ENCODE results near the gene KNDC1. TPM values are rescaled to one million over a fixed set of nuclear protein-coding genes. Genes with fewer than 3 reads are reported as not detected.

KNDC1 gene
- total RNA-seq, 4 donors from 2014 or later: 0.42 to 1.7 (median 0.95) TPM

DNA sequence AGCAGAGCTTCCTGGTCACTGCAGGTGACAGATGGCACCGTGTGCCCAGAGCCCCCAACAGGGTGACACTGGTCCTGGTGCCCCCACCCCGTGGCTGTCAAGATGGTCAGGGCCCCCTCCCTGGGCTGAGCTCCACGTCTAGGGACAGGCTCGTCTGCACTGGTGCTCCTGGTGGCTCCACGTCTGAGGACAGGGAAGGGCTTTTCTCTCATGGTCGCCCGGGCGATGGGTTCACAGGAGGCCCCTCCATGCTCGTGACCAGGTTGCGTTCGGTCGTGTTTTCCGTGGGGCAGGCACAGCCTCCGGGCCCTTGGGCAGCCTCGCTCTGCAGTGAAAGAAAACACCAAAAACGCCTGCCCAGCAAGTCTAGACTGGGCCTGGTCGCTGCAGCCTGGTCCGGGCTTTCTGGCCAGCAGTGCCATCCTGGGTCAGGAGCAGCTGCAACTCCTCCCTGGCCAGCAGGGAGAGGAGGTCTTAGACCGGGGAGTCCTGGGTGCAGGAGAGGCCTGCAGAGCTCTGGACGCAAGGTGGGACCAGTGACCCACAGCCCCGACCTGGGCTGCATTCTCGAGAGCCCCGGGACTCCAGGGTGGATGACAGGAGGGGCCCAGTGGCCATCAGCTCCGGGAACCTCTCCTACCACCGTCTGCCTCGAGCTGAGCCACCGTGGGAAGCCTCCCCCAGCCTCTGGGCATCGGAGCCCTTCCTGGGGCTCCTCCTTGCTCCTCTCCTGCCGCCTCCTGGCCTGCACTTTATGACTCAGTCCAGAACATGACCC, 42.1 kb downstream of the KNDC1 start:
- Histone ChIP-seq H3K4me1 (no peaks in the 10 kb centered on the region), H3K9me3 (no peaks in the 10 kb centered on the region), H3K27me3 (peaks cover 0 to 30% (median 0%) of the 10 kb centered on the region in 4 donors), H3K27ac (replicated peaks in 1 of 4) (no peak overlapping the region), H3K36me3 (no peaks in the 10 kb centered on the region), H3K4me3 (no peak overlapping the region)
- no peak for DNase-seq (ENCODE audit: extremely low spot score)
- TF ChIP-seq POLR2A (IDR thresholded peaks at IDR 0.05; ENCODE audit: low read depth) (no peak), POLR2AphosphoS5 (IDR thresholded peaks at IDR 0.05) (no peak), EP300 (IDR thresholded peaks at IDR 0.05) (no peak)
- TF ChIP-seq, protein P1, sequence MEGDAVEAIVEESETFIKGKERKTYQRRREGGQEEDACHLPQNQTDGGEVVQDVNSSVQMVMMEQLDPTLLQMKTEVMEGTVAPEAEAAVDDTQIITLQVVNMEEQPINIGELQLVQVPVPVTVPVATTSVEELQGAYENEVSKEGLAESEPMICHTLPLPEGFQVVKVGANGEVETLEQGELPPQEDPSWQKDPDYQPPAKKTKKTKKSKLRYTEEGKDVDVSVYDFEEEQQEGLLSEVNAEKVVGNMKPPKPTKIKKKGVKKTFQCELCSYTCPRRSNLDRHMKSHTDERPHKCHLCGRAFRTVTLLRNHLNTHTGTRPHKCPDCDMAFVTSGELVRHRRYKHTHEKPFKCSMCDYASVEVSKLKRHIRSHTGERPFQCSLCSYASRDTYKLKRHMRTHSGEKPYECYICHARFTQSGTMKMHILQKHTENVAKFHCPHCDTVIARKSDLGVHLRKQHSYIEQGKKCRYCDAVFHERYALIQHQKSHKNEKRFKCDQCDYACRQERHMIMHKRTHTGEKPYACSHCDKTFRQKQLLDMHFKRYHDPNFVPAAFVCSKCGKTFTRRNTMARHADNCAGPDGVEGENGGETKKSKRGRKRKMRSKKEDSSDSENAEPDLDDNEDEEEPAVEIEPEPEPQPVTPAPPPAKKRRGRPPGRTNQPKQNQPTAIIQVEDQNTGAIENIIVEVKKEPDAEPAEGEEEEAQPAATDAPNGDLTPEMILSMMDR (IDR thresholded peaks at IDR 0.05): no peak
- intact Hi-C loops (cut with DNase I): no loop called here
- 79% methylated on average over 10 of the region's 29 CpGs for WGBS

DNA sequence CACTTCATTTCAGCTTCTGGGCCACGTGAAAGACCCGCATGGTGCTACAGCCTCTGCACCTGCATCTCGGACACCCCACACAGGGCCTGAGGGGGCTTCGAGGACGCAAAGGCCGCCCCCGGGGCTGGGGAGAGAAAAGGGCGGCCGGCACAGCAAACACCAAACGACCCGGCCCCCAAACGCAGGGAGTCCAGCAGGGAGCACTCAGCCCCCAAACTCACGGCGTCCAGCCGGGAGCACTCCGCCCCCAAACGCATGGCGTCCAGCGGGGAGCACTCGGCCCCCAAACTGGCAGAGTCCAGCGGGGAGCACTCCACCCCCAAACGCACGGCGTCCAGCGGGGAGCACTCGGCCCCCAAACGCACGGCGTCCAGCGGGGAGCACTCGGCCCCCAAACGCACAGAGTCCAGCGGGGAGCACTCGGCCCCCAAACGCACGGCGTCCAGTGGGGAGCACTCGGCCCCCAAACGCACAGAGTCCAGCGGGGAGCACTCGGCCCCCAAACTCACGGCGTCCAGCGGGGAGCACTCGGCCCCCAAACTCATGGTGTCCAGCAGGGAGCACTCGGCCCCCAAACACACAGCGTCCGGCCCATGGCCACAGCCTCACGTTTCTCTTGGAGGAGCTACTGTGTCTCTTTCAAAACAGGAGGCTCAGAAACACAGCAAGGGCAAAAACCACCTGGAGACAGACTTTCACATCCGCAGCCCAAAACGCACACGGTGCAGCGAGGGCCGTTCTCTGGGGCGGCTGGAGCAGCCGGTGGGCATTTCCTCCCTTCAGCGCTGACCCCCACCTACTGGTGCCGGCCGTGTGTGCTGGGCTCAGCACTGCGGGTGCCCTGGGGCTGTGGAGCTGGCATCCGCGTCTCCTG, 43.0 kb downstream of the KNDC1 start:
- no peak for DNase-seq (ENCODE audit: extremely low spot score)
- Histone ChIP-seq H3K27ac (replicated peaks in 1 of 4) (no peak overlapping the region), H3K36me3 (no peaks in the 10 kb centered on the region), H3K27me3 (peaks cover 0 to 28% (median 0%) of the 10 kb centered on the region in 4 donors), H3K4me3 (no peak overlapping the region), H3K9me3 (no peaks in the 10 kb centered on the region), H3K4me1 (no peaks in the 10 kb centered on the region)
- WGBS: 86% methylated on average over 59 of the region's 62 CpGs
- TF ChIP-seq POLR2A (IDR thresholded peaks at IDR 0.05; ENCODE audit: low read depth): no peak
- no peak for TF ChIP-seq POLR2AphosphoS5 (IDR thresholded peaks at IDR 0.05)
- TF ChIP-seq EP300 (IDR thresholded peaks at IDR 0.05): no peak
- TF ChIP-seq, protein P1 (IDR thresholded peaks at IDR 0.05): no peak
- intact Hi-C loops (cut with DNase I): no loop called here

DNA sequence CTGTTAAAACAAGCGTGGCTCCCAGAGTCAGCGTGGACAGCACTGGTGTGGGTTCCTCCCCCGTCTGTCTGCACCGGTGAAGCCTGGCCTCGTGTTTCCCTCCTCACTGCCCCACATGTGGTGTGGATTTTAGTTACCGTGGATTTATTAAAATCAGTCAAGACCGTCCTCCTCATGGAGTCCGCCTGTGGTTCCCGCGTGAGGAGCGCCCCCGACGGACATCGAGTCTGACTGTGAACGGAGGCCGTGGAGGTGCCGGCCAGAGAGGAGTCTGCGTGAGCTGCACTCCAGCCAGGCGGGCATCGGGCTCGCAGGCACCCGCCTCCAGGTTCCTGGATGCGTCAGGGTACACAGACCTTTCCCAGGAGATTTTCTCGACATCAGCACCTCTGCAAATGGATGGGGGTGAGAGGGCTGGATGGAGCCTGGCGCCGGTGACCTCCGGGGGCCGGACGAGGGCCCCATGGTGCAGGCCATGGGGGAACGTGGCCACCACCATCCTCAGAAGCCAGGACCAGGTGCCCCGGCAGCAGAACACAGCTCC, 43.7 kb downstream of the KNDC1 start:
- Histone ChIP-seq H3K4me3 (no peak overlapping the region), H3K9me3 (no peaks in the 10 kb centered on the region), H3K36me3 (no peaks in the 10 kb centered on the region), H3K4me1 (no peaks in the 10 kb centered on the region), H3K27me3 (peaks cover 0 to 21% (median 0%) of the 10 kb centered on the region in 4 donors), H3K27ac (replicated peaks in 1 of 4) (no peak overlapping the region)
- intact Hi-C loops (cut with DNase I): no loop called here
- DNase-seq (ENCODE audit: extremely low spot score): no peak
- TF ChIP-seq, protein P1 (IDR thresholded peaks at IDR 0.05): no peak
- TF ChIP-seq EP300 (IDR thresholded peaks at IDR 0.05) (no peak), POLR2AphosphoS5 (IDR thresholded peaks at IDR 0.05) (no peak), POLR2A (IDR thresholded peaks at IDR 0.05; ENCODE audit: low read depth) (no peak)
- 85% methylated on average over 24 of the region's 31 CpGs for WGBS

DNA sequence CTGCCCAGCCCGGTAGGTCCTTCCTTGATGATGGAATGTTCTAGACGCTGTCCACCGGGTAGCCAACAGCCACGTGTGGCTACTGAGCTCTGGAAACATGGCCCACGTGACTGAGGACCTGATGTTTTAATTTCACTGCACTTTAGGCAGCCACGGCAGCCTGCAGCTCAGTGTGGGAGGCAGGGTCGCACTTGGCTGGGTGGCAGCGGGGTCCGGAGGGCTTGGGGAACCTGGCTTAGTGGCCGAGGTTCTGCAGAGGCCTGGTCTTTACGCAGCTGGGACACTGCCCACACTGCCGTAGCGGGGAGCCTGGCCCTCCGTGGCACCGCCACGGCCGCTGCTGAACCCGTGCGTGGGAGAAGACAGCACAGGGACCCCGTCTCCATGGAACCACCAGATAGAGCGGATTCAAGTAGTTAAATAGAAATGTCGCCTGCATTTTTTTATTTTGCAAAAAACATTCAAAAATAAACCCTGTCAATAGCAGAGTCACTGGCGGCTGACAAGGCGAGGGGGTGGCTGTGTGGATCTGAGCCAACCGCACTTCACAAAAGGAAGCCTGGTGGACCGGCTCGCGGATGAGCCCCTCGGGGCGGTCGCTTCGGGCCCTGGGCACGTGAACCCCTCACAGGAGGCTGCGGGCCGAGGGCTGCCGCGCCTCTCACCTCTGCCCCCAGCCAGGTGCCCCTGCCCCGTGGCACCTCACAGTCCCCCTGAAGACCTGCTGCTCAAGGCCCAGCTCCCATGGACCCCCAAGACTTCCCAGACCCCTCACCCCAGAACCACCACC, 44.4 kb downstream of the KNDC1 start:
- 93% methylated on average over 15 of the region's 38 CpGs for WGBS
- H3K9me3 ChIP-seq: no peaks in the 10 kb centered on the region
- intact Hi-C loops (cut with DNase I): no loop called here
- H3K36me3 ChIP-seq: no peaks in the 10 kb centered on the region
- TF ChIP-seq EP300 (IDR thresholded peaks at IDR 0.05) (no peak), POLR2AphosphoS5 (IDR thresholded peaks at IDR 0.05) (no peak), POLR2A (IDR thresholded peaks at IDR 0.05; ENCODE audit: low read depth) (no peak)
- TF ChIP-seq, protein P1 (IDR thresholded peaks at IDR 0.05): no peak
- H3K27ac ChIP-seq (replicated peaks in 1 of 4): no peak overlapping the region
- H3K4me3 ChIP-seq: no peak overlapping the region
- peaks cover 0 to 19% (median 0%) of the 10 kb centered on the region in 4 donors for H3K27me3 ChIP-seq
- no peak for DNase-seq (ENCODE audit: extremely low spot score)
- H3K4me1 ChIP-seq: no peaks in the 10 kb centered on the region

All from esophagus muscularis mucosa (tissue), 4 donors.